ENCODE data around the gene PDLIM4.

PDLIM4 gene, protein sequence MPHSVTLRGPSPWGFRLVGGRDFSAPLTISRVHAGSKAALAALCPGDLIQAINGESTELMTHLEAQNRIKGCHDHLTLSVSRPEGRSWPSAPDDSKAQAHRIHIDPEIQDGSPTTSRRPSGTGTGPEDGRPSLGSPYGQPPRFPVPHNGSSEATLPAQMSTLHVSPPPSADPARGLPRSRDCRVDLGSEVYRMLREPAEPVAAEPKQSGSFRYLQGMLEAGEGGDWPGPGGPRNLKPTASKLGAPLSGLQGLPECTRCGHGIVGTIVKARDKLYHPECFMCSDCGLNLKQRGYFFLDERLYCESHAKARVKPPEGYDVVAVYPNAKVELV

DNA sequence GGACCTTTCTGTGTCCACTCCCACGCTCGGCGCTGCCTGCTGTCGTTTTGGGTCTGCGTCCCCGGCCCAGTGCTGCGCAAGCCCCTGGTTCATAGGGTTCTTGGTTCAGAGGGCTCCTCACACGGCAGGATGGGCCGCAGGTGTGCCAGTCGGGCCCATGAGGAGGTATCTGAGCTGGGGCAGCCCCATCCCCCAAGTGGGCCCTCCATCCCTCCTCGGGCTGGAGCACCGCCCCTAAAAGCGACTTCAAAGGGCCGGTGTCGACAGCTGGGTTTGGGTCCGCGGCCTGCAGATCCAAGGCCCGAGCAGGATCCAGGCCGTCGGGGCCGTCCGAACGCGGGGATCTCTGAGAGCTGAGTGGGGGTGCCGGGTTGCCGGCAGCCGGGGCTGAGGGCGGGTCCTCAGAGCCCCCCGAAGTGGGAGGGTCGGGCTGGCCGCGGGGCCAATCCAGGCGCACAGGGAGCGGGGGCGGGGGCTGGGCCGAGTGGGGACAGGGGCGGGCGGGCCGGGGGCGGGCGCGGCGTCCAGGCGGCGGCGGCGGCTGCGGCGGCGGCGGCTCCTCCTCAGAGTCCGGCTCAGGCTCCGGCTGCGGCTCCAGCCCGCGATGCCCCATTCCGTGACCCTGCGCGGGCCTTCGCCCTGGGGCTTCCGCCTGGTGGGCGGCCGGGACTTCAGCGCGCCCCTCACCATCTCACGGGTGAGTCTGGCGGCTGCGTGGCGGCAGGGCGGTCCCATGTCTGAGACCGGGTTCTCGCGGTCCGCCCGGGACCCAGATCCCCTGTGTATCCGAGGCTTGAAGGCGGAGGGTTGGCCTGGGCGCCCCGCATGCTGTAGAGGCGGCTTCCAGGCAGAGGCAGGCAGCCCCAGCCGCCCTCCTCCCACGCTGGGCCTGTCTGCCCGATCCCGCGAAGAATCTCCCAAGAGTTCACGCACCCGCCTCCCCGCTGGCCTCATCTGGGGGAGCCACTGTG, at the start of gene PDLIM4:
TSS of gene PDLIM4 (plus strand) at position 566 of the 971 bp plus-strand sequence. CDS start at position 605, 39 bp downstream.
- TF ChIP-seq, protein P1, sequence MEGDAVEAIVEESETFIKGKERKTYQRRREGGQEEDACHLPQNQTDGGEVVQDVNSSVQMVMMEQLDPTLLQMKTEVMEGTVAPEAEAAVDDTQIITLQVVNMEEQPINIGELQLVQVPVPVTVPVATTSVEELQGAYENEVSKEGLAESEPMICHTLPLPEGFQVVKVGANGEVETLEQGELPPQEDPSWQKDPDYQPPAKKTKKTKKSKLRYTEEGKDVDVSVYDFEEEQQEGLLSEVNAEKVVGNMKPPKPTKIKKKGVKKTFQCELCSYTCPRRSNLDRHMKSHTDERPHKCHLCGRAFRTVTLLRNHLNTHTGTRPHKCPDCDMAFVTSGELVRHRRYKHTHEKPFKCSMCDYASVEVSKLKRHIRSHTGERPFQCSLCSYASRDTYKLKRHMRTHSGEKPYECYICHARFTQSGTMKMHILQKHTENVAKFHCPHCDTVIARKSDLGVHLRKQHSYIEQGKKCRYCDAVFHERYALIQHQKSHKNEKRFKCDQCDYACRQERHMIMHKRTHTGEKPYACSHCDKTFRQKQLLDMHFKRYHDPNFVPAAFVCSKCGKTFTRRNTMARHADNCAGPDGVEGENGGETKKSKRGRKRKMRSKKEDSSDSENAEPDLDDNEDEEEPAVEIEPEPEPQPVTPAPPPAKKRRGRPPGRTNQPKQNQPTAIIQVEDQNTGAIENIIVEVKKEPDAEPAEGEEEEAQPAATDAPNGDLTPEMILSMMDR (conservative IDR thresholded peaks at IDR 0.05; ENCODE audit: control insufficient read depth, insufficient read depth, low read depth, low read length): no peak
- H3K4me3 ChIP-seq (ENCODE audit: control insufficient read depth, low read depth, low read length): peak within 1 kb of the TSS; percentile 74
- no peak for DNase-seq (ENCODE audit: low read depth)

GRCh38 chr5:132207778-132208177, 49.7 kb upstream of the PDLIM4 start:
- TF ChIP-seq, protein P1 (conservative IDR thresholded peaks at IDR 0.05; ENCODE audit: control insufficient read depth, insufficient read depth, low read depth, low read length): no peak
- no peak overlapping the region for H3K4me3 ChIP-seq (ENCODE audit: control insufficient read depth, low read depth, low read length)
- no peak for DNase-seq (ENCODE audit: low read depth)

GRCh38 chr5:132209131-132209530, 48.4 kb upstream of the PDLIM4 start:
- H3K4me3 ChIP-seq (ENCODE audit: control insufficient read depth, low read depth, low read length): no peak overlapping the region
- TF ChIP-seq, protein P1 (conservative IDR thresholded peaks at IDR 0.05; ENCODE audit: control insufficient read depth, insufficient read depth, low read depth, low read length): no peak
- DNase-seq (ENCODE audit: low read depth): no peak

DNA sequence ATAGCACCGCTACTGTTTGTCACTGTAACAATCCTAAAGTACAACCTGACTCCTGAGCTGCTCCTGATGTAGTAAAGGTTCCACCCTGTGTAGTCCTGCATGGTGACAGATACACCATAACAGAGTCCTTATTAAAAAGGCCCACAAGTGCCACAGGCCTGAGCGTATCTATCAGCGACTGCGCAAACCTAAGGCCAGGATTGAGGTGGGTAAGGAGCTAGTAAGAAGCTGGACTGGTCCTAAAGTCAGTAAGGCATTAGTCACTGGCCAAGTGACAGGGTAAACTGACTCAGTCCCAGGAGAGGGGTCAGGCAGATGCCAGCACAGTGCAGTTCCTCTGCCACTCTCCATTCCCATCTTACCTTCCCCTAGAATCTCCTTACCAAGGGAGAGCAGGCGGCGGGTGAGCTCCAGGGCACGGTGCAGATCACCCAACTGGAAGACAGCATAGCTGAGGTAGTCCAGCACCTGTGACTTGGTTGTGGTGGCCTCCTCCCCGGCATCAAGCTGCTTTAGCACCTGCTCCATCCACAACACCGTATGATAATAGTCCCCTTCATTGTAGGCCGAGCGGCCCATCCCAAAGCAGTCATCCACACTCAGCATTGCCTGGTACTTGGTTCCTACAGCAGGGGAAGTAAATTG, 47.5 kb upstream of the PDLIM4 start:
- DNase-seq (ENCODE audit: low read depth): no peak
- no peak overlapping the region for H3K4me3 ChIP-seq (ENCODE audit: control insufficient read depth, low read depth, low read length)
- TF ChIP-seq, protein P1 (conservative IDR thresholded peaks at IDR 0.05; ENCODE audit: control insufficient read depth, insufficient read depth, low read depth, low read length): no peak

GRCh38 chr5:132210944-132211343, 46.6 kb upstream of the PDLIM4 start:
- TF ChIP-seq, protein P1 (conservative IDR thresholded peaks at IDR 0.05; ENCODE audit: control insufficient read depth, insufficient read depth, low read depth, low read length): no peak
- H3K4me3 ChIP-seq (ENCODE audit: control insufficient read depth, low read depth, low read length): no peak overlapping the region
- no peak for DNase-seq (ENCODE audit: low read depth)

DNA sequence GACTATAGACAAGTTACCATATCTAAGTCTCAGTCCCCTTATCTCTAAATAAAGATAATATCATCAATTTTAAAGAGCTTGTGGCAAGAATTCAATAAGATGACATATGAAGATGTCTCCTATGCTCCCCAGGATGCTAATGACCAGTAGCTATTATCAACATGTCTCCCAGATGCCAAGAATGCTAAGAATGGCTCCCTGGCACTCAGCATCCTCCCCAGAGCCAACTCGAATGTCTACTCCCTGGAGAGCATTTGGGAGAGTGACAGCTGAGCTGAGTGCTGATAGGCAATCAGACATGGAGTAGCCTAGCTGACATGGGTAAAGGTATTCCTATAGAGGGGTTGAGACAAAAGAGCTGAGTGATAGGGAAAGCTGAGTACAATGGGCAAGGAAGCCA, 45.7 kb upstream of the PDLIM4 start:
- TF ChIP-seq, protein P1 (conservative IDR thresholded peaks at IDR 0.05; ENCODE audit: control insufficient read depth, insufficient read depth, low read depth, low read length): no peak
- DNase-seq (ENCODE audit: low read depth): no peak
- no peak overlapping the region for H3K4me3 ChIP-seq (ENCODE audit: control insufficient read depth, low read depth, low read length)
